GM21825 (cell line): Measurements from ENCODE around the gene TCF4.

Experiments
- ATAC-seq: cut with Tn5 transposase; IDR thresholded peaks from one replicate; pipeline ENCODE4 v1.9.1; 2021; ENCODE audit warnings: mild to moderate bottlenecking, moderate library complexity; ENCODE audit not compliant: unreplicated experiment

Gene TCF4

GRCh38 chr18:55356815-55357214 lies 231.2 kb downstream of the TCF4 start:
- no peak for ATAC-seq

GRCh38 chr18:55355223-55355622 lies 232.8 kb downstream of the TCF4 start:
- no peak for ATAC-seq

- no peak for ATAC-seq
These were observed 233.2 kb downstream of the TCF4 start for GRCh38 chr18:55354795-55355194.

- no peak for ATAC-seq
These were observed 234.2 kb downstream of the TCF4 start for GRCh38 chr18:55353806-55354205.

GRCh38 chr18:55353391-55353790 lies 234.6 kb downstream of the TCF4 start:
- no peak for ATAC-seq

- no peak for ATAC-seq
These were observed 235.8 kb downstream of the TCF4 start for GRCh38 chr18:55351980-55352714.

GRCh38 chr18:55351241-55351691 lies 236.7 kb downstream of the TCF4 start:
- ATAC-seq = no peak

GRCh38 chr18:55349685-55350084 lies 238.3 kb downstream of the TCF4 start:
- no peak for ATAC-seq

- no peak for ATAC-seq
These were observed 240.8 kb downstream of the TCF4 start for GRCh38 chr18:55346961-55347740.

- ATAC-seq = no peak
These were observed 241.6 kb downstream of the TCF4 start for GRCh38 chr18:55346387-55346786.

- no peak for ATAC-seq
These were observed 242.7 kb downstream of the TCF4 start for GRCh38 chr18:55345103-55345950.

GRCh38 chr18:55343396-55344073 lies 244.5 kb downstream of the TCF4 start:
- ATAC-seq = no peak

- ATAC-seq = no peak
These were observed 247.0 kb downstream of the TCF4 start for GRCh38 chr18:55340998-55341397.

GRCh38 chr18:55339990-55340389 lies 248.0 kb downstream of the TCF4 start:
- ATAC-seq = no peak

- ATAC-seq = no peak
These were observed 248.9 kb downstream of the TCF4 start for GRCh38 chr18:55338978-55339650.

GRCh38 chr18:55337908-55338521 lies 250.0 kb downstream of the TCF4 start:
- ATAC-seq = no peak

- no peak for ATAC-seq
These were observed 250.9 kb downstream of the TCF4 start for GRCh38 chr18:55337138-55337537.

- no peak for ATAC-seq
These were observed 251.4 kb downstream of the TCF4 start for GRCh38 chr18:55336438-55337100.

- no peak for ATAC-seq
These were observed 253.1 kb downstream of the TCF4 start for GRCh38 chr18:55334875-55335274.
